GM18868 (cell line): ENCODE data around the gene ARHGEF39.
A peak's percentile ranks its signal among the peaks of the same experiment; 100 is the strongest.

ENCODE experiments used
- ATAC-seq: cut with Tn5 transposase; IDR thresholded peaks from one replicate; pipeline ENCODE4 v1.9.1; 2021; ENCODE audit warnings: mild to moderate bottlenecking, moderate library complexity; ENCODE audit not compliant: unreplicated experiment

The ARHGEF39 gene

DNA sequence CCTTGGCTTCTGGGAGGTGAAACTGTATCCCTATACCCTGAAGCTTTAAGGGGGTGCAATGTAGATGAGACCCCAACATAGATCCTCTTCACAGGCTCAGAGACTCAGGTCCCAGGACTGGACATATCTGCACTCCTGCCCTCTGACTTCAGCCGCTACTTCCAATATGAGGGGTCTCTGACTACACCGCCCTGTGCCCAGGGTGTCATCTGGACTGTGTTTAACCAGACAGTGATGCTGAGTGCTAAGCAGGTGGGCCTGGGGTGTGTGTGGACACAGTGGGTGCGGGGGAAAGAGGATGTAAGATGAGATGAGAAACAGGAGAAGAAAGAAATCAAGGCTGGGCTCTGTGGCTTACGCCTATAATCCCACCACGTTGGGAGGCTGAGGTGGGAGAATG lies 14.1 kb upstream of the ARHGEF39 start:
- ATAC-seq, result no peak

DNA sequence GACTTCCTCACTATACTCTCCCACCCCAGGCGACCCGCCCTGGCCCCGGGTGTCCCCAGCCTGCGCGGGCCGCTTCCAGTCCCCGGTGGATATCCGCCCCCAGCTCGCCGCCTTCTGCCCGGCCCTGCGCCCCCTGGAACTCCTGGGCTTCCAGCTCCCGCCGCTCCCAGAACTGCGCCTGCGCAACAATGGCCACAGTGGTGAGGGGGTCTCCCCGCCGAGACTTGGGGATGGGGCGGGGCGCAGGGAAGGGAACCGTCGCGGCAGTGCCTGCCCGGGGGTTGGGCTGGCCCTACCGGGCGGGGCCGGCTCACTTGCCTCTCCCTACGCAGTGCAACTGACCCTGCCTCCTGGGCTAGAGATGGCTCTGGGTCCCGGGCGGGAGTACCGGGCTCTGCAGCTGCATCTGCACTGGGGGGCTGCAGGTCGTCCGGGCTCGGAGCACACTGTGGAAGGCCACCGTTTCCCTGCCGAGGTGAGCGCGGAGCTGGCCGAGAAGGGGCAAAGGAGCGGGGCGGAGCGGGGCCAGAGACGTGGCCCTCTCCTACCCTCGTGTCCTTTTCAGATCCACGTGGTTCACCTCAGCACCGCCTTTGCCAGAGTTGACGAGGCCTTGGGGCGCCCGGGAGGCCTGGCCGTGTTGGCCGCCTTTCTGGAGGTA lies 10.9 kb upstream of the ARHGEF39 start:
- peak; percentile 62 for ATAC-seq

DNA sequence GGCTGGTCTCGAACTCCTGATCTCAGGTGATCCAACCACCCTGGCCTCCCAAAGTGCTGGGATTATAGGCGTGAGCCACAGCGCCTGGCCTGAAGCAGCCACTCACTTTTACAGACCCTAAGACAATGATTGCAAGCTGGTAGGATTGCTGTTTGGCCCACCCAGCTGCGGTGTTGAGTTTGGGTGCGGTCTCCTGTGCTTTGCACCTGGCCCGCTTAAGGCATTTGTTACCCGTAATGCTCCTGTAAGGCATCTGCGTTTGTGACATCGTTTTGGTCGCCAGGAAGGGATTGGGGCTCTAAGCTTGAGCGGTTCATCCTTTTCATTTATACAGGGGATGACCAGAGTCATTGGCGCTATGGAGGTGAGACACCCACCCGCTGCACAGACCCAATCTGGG lies 10.2 kb upstream of the ARHGEF39 start:
- ATAC-seq, result no peak

DNA sequence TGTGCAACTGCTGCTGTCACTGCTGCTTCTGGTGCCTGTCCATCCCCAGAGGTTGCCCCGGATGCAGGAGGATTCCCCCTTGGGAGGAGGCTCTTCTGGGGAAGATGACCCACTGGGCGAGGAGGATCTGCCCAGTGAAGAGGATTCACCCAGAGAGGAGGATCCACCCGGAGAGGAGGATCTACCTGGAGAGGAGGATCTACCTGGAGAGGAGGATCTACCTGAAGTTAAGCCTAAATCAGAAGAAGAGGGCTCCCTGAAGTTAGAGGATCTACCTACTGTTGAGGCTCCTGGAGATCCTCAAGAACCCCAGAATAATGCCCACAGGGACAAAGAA lies 9.0 kb upstream of the ARHGEF39 start:
- ATAC-seq, result no peak

DNA sequence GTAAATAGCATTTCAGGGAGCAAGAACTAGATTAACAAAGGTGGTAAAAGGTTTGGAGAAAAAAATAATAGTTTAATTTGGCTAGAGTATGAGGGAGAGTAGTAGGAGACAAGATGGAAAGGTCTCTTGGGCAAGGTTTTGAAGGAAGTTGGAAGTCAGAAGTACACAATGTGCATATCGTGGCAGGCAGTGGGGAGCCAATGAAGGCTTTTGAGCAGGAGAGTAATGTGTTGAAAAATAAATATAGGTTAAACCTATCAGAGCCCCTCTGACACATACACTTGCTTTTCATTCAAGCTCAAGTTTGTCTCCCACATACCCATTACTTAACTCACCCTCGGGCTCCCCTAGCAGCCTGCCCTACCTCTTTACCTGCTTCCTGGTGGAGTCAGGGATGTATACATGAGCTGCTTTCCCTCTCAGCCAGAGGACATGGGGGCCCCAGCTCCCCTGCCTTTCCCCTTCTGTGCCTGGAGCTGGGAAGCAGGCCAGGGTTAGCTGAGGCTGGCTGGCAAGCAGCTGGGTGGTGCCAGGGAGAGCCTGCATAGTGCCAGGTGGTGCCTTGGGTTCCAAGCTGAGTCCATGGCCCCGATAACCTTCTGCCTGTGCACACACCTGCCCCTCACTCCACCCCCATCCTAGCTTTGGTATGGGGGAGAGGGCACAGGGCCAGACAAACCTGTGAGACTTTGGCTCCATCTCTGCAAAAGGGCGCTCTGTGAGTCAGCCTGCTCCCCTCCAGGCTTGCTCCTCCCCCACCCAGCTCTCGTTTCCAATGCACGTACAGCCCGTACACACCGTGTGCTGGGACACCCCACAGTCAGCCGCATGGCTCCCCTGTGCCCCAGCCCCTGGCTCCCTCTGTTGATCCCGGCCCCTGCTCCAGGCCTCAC lies 8.4 kb upstream of the ARHGEF39 start, which contains the start of gene CA9:
TSS of gene CA9 (plus strand) at position 797 of the 893 bp plus-strand sequence. CDS start at position 829, 32 bp downstream.
- ATAC-seq, result no peak

DNA sequence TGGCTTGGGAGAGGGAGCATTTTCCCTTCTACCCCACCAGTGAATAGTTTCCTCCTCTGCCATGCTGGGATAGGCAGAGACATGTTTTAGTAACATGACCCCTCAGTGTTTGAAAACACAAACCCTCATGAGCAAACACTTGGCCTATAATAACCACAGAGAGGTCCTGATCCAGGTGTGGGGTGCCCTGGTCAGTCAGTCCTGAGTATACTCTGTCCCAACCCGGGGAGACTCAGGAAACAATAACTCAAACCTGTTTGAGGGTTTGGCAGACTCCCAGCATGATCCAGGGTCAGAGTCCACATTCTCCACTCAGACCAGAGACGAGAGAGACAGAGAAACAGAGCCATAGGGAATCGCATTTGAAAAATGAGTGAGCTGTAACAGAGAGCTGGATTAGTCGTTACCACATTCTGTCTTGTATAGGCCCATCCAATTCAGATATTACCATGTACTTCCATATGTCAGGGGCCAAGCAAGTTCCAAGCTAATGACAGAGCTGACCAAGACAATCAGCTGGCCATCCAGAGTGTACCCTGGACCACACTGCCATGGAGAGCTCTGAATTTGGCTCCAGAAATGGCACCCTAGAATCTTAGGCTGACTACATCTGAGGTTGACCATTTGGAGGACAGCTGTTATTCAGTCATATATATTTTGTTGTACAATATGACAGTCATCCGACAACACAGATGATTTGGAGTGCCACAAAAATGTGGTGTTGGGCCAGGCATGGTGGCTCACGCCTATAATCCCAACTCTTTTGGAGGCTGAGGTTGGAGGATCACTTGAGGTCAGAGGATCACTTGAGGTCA lies 4.5 kb upstream of the ARHGEF39 start:
- ATAC-seq, result no peak

DNA sequence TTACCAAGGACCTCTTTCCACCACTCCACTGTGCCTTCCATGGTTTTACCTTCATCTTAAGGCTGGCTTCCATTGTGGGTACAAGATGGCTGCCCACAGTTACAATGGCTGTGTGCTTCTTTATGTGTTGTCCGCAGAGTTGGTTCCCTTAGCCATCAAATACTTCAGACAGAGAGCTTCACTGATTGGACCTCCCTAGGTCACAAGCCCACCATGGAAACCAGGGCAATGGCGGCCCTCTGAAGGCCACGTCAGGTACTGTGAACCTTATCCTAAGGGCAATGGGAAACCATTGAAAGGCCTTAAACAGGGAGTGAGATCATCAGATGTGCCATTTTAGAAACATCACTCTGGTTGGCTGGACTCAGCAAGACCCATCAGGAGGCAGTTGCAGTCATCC lies 2.9 kb upstream of the ARHGEF39 start:
- ATAC-seq, result no peak

DNA sequence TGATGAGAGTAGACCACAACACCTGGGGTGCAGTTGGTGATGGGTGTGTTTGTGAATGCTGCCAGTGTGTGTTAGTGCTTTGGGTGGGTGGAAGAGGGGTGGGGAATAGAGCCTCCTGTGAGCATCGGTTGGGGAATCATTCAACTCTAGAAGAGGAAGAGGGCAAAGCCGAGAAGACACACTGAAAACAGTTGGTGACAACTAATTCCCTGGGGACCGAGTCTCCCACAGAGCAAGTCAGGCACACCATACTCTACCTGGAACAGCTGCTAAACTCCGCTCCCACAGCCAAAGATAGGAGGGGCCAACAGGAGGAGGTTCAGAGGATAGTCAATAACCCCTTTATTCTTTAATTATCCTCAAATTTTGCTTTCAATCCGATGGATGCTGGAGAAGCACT lies 1.6 kb upstream of the ARHGEF39 start:
- ATAC-seq, result no peak

DNA sequence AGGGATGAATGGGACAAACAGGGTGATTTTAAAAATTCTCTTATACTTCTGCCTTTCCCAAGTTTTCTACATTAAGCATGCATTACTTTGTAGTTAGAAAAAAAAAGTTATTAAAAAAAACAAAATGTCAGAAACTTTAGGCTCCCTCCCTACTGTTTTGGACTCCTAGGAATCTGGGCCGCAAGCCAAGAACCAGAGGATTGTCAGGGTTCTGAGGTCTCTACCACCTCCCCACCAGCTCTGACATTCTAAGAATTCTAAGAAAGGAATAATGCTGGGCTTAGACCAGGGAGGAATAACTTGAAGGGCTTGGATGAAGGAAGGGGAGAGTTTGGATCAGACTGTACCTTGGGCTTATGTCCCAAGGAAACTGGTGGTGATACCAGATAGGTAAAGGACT lies 1.1 kb upstream of the ARHGEF39 start:
- ATAC-seq, result no peak

DNA sequence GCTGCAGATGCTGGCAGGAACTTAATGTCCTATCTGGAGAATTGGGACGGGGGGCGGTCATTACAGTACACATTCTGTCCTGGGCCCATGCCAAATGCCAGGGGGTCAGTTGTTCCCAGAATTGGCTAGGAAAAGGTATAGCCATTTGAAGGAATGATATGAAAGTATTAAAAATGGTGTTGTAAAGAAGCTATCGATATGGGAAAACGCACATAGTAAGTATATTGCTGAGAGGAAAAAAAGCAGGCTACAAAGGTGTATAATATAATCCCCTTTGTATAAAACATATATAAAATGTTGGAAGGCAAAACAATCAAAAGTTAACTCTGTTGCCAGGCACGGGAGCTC lies 450 bp upstream of the ARHGEF39 start:
- no peak for ATAC-seq

DNA sequence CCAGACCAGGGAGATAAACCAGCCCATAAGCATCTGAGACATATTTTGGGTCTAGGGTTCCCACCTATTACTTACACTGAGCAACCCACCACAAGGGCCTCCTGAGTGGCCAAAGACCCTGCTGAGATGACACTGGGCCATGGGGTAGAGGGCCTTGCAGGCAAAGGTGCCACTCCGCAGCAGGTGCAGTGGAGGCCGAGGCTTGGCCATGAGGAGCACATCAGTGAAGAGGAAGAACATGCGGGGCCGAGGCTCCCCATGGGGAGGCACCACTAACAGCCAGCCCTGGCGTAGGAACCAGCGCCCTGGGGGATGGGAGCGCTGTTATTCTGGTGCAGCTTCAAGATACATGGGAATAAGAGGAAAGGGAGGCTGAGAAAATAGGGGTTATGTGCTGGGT lies 2.6 kb downstream of the ARHGEF39 start:
- ATAC-seq, result no peak

DNA sequence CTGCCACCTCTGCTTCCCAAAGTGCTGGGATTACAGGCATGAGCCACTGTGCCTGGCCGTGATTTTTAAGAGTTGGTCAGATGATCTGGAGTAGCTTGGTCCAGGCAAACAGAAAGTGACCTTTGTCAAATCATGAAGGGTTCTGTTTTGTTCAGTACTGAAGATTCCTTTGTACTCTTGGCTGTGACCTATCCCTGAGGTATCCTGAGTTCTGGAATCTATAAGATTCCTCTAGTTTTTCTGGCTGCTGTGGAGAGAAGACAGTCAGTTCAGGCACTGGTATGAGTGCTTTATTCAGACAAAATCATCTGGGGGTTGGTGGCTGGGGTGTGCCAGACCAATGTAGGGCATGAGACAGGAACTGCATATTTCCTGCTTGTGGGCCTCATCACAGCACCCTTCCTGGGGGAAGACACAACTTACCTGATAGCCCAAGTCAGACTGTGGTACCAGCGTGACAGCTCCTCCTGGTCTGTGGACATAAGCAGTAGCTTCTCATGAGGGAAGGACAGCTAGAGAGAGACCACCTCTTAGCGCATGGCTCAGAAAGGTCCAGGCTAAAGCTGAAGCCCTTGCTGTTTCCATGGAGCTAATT lies 3.1 kb downstream of the ARHGEF39 start:
- no peak for ATAC-seq

DNA sequence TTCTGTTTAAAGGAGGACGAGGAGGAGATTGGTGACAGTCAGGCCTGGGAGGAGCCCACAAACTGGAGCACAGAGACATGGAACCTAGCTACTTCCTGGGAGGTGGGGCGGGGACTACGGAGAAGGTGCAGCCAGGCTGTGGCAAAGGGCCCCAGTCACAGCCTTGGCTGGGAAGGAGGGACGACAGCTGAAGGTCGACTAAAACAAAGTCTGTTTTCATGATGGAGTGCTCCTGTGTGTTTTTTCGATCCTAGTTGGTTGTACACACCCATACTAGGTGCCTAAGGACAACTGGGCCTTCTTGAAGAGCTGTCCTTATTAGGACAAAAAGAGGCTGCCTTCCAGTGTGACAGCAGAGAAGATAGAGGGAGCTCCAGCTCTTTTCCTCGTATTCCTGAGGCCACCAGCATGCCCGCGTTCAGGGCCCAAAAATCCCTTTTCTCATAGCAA lies 4.0 kb downstream of the ARHGEF39 start:
- no peak for ATAC-seq

DNA sequence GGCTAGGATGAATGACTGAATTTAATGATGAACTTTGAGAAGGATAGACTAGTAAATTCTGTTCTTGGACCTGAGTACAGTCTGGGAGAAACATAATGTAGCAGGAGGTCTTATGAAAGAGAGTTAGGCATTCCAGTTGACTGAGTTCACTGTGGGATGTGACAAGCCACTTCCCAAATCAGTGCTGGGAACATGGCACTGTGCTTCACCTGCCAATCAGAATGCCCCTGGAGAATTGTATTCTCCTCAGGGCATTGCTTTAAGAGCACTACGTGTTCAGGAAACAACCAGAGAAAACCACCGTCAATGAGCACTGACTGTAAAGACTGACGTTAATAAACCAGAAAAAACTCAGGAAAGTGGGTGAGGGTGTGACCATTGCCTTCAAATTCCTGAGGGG lies 5.7 kb downstream of the ARHGEF39 start:
- ATAC-seq, result no peak

DNA sequence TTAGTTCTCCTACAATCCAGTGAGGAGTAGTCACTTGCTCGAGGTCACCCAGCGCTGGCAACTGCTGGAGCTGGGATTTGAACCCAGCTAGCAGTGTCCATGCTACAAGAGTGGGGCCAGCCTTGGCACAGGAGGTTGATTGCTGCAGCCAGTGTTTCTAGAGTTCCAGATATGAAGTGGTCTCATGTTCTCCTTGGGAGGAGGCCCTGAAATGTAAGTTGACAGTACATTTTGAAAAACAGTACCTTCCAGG lies 6.1 kb downstream of the ARHGEF39 start:
- no peak for ATAC-seq

DNA sequence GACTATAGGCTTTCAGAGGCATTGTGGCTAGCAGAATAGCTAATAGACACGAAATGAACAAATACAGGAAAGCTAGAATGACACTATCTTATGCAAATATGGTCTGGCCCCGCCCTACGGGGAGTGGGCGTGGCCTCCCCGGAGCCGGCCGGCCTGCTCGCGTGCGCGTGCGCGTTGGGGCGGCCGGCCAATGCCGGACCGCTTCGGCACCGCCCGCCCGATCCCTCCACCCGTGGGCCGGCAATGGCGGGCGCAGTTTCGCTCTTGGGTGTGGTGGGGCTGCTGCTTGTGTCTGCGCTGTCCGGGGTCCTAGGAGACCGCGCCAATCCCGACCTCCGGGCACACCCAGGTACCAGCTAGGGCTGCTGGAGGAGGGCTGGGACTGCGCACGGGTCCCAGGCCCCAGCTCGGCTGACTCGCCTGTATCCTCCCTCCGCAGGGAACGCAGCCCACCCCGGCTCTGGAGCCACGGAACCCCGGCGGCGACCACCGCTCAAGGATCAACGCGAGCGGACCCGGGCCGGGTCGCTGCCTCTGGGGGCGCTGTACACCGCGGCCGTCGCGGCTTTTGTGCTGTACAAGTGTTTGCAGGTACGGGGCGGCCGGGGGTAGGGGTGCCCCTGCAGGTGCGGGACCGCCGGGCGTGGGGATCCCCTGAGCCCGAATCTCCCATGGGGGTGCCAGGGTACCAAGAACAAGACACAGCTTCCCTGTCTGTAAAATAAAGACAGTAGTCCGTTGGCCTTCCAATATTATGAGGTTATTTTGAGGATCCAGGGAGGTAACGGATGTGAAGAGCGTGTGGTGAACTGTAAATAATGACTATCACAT lies 6.6 kb downstream of the ARHGEF39 start, which contains the start of gene CCDC107:
TSS of gene CCDC107 (plus strand) at position 156 of the 831 bp plus-strand sequence. CDS start at position 244, 88 bp downstream.
- peak; percentile 63 for ATAC-seq

DNA sequence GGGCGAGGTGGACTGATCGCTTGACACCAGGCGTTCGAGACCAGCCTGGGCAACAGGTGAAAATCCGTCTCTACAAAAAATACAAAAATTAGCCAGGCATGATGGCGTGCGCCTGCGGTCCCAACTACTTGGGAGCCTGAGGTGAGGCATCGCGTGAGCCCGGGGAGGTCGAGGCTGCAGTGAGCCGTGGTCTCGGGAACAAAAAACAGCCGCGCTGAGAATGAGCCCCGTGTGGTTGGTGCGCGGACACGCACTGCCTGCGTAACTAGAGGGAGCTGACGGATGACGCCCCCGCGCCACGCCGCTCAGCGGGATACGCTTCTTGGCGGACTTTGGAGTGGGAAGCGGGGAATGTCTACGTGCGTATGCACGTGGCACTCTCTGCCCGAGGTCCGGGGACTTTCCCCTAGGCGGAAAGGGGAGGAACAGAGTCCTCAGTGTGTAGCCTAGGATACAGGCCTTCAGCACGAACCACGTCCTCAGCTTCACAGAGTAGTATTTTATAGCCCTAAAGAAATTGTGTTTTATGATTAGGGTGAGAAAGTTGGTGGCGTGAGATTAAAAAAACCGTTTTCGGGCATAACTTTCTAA lies 7.4 kb downstream of the ARHGEF39 start, which contains the start of gene RMRP:
TSS of gene RMRP (minus strand) at position 474 of the 591 bp plus-strand sequence.
- ATAC-seq, result peak; percentile 91

DNA sequence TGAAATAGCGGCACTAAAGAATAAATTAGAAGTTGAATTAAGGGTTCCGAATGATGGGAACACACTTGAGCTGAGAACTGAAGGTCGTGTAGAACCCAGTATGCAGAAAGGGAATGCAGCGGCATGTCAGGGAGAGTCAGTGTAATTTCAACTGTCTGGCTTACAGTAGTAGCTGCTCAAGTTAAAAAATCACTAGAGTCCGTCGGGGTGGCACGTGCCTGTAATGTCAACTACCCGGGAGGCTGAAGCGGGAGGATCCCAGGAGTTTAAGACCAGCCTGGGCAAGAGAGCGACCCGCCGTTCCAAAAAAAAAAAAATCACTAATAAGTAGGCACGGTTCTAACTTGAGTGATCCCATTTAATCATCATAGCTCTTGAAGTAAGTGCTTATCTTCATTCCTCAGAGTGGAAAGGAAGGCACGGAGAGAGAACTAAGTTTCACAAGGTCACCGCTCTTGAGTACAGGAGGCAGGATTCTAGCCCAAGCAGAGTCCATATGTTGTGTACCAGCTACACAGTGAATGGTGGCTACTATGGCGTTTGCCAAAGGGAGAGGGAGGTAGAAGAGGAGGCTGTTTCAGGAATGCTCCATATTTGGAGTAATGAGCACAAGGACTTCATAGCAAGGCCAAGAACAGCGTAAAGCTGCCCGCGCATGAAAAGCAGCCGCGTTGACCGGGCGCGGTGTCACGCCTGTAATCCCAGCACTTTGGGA lies 8.0 kb downstream of the ARHGEF39 start:
- no peak for ATAC-seq

DNA sequence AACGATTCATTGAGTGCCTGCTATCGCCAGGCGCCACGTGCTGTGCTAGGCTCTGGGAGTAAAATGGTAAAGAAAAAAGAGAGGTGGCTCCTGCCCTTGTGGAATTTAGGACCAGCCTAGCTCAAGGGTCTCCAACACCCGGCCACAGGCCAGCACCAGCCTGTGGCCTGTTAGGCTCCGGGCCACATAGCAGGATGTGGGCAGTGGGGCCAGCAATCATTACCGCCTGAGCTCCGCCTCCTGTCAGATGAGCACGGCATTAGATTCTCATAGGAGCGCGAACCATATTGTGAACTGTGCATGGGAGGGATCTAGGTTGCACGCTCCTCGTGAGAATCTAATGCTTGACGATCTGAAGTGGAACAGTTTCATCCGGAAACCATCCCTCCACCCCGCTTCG lies 8.6 kb downstream of the ARHGEF39 start:
- ATAC-seq, result no peak
